CD4-positive, alpha-beta T cell treated with Interferon alpha-2 for 1 hour (primary cell): ENCODE measurements around the gene DLGAP1.

Source experiments
- DNase-seq, 2 donors: peaks; one replicate each; pipeline ENCODE4 v3.0.0-alpha.2; 2020 to 2022

The DLGAP1 gene

DNA sequence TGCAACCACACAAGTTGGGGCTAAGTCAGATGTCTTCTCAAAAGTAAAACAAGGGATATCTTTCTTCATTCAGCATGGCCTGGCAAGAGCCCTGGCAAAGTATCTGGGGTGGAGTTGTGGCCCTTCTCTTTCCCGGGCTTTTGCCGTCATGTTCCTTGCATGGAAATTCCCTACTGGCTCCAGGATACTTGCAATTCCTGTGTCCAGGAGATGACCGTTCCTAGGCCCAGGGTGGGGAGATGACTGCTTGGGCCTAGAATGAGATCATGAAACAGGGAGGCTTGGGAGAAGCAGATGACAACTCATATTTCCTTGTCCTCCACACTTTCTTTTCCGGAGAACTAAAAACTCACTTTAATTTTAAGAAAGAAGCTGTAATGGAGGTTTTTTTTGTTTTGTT is 944.2 kb downstream of the DLGAP1 start:
- no peak for DNase-seq

DNA sequence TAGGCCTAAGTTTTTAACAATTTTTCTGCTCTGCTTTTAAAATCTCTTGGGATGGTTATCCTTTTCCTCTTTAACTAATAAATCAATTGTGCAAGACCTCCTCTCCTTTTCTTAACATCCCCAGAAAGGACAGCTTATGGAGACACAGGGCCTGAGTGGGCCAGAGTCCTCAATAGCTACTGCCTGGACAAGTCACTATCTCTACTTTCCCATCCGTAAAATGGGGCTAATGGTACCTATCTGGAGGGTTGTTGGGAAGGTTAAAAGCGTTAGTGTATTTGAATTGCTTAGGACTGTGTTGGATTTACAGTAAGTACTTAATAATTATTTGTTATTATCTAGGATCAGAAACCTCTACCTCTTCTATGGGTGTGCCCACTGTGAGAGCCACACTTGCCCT is 945.1 kb downstream of the DLGAP1 start:
- DNase-seq = no peak

DNA sequence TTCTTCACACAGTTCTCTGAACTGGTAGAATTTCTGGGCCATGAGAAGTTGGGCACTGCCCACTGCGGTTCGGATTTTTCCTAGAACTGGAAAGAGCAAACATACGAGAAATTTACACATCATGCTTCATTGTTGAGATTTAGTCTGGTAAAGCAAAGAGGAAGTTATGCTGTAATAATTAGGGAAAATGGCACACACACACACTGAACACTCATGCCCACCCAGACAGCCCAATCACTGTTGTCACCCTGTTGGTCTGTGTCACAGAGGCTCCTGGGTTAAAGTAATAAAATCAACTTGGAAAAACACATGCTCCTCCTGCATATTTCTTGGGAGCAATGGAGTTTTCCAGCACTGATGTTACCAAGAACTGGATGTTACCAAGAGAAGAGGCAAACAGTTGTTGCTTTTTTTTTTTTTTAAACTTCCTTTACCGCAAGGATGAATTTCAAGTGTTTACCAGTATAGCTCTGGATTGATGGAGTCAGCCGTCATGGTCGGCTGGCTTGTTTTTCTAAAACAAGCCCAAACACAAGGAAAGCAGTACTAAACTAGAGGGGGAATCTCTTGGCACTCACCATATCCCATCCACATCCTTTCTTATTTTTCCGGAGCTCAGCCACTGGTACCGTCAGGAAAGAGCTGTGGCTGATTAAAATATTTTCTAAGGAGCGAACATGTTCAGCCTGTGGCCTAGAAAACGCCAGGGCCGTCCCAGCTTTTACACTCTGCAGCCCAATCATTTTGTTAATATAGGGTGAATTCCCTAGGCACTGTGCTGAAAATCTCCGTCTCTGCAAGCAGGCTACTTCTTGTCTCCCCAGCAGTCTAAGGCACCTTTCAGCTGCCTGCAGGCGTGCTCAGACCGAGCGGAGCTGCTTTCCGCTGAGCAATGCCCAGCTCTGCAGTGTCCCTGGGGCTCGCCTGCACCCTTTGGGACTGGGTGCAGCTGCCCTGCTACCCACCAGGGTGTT is 946.2 kb downstream of the DLGAP1 start:
- no peak for DNase-seq

DNA sequence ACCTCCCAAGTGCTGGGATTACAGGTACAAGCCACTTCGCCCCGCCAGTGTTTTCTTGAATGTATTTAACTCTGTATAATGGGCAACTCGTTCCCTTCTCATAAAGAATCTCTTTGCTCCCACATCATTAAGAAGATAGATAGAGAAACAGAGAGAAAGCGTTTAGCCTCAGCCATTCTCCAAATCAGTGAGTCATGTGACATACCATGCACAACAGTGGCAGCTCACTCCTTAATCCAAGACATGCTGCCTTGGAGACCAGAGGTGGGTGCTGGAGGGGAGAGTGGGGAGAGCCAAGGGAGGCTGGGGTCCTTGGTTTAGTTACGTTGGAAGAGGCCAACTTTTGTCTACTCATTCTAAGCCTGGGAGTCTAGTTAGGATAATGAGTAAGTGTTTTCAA is 950.5 kb downstream of the DLGAP1 start:
- no peak for DNase-seq

DNA sequence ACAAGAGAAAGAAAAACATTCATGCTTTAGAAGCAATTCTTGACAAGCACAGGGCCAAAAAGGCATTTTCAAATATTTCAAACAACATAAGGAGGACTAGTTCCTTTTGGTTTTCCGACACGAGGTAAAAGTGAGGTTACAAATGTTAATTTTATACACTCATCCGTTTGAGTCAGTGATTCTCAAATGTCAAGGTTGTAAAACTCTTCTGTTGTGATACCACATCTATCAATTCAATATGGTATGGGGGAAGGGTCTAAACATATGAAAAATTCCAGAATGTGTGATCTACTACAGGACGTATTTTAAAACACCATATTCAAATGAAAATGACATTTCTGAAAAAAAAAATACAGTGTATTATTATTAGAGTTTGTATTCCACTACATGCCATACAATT is 952.5 kb downstream of the DLGAP1 start:
- no peak for DNase-seq

DNA sequence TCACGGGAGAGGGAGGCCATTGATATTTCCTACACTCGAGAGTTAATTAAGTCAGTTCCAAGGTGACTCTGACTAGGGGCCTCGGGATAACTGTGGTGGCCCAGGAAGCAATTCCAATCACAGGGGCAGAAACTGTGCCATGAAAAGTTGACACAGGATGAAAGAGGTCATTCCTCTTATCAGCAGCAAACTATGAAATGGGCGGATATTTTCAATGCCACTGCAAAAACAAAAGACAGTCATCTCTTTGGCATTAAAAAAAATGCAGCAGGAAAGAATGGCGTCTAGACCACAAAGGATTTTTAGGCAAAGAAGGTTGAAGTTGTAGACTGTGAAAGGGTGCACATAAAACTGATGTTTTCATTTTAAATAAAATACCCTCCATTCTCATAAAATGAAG is 955.1 kb downstream of the DLGAP1 start:
- no peak for DNase-seq

DNA sequence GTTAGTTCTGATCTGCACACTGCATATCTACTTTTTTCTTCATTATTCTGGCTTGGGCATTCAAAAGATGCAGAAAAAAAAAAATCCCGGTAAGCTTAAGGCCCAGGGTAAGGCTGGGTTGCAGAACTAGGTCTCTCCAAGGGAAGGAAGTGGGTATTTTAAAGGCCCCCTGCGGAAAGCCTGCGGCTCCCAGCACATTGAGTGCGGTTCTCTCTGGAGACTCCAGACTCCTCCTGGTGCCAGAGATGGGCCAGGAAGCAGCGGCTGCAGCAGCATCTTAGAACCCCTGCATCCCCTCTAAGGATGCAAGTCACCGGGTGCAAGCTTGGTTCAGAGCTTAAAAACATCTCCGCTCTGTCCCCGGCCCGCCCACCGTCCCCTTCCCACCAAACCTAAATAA is 955.6 kb downstream of the DLGAP1 start:
- DNase-seq = no peak

DNA sequence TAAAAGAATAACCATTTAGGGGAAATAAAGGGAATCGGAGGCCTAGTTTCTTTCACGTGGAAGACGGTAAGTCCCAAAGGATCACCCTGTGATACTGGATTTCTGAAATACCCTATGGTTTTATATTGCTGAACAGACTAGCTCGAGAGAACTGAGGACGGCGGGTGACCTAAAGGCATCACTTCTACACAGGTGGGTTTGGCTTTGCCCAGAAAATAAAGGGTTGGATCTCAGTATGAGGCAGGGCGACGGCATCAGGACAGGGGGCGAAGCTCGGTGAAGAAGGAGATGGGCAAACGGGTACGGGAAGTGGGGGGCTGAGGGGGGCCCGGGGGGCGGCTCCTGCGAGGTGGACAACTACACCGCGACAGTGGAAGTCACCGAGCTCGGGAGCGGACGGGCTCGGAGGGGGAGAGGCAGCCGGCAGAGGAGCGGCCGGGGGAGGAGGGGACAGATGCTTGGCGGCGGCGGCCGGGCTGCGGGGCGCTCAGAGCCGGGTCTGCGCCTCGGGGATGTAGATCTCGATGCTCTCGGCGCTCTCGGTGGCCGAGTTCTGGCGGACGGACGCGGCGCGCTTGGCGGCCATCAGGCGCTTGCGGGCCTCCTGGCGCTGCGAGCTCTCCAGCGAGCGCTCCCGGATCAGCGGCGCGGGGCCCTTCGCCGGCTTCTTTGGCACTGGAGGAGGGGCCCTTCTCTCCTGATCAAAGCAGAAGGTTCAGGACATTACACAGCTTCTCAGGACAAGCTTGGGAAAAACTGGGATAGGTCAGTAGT is 956.2 kb downstream of the DLGAP1 start:
- no peak for DNase-seq

DNA sequence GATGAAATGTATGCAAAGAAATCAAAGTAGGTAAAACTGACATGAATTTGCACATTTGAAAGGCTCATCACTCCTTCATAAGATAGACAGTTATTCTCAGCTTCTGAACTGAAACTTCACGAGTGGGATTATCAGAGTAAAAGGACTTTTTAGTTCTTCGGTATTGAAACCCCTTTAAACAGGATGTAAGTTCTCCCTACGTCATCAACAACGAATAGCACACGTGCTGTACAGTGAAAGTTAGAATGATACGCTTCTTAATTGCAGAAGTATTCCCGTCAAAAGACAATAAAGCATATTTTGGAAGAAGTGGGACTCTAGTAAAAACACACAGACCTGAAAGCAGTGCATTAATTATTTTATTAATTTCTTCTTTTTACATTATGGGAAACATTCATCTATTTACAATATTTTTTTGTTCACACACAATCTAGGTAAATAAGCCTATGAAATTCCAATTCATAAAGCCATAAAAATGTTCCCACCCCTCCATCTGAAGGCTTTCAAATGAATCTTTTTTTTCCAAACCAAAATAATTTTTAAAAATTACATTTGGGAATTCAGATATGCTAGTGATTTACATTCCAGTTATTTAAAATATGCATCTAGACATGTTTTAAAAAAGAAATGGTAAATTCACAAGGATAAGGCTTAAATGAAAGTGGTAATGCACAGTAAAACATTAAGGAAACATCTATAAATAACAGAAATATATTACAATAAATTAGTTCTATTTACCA is 959.2 kb downstream of the DLGAP1 start:
- DNase-seq = peak in 1 of 2 donors; percentile 22

DNA sequence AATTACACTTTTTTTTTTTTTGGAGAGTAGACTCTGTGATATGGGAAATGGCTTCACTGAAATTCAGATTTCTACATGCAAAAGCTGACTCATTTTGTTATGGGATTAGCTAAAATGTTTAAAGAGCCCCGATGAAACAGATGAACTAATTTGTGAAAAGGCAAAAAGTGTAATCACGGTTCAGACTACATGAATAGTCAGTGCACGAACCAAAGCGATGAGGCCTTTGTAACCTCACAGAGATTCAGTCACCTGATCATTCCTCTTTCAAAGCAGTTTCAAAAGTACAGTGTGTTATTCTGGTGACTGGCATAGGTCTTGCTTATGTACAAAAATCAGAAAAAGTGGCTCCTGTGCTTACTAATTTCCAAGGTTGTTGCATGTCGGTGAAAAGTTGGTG is 960.5 kb downstream of the DLGAP1 start:
- no peak for DNase-seq

DNA sequence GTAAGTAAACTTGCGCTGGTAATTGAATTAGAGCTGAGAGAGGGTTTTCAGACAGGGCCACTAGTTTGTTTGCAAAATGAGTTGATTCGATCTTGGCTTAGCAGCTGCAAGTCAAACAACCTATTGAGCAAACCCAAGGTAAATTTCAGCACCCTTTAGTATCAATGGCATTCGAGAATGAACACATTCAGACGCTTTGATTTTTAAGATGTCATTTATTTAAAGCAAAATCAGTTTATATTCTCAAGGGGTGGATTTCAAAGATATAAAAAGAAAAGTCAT is 960.9 kb downstream of the DLGAP1 start:
- no peak for DNase-seq

DNA sequence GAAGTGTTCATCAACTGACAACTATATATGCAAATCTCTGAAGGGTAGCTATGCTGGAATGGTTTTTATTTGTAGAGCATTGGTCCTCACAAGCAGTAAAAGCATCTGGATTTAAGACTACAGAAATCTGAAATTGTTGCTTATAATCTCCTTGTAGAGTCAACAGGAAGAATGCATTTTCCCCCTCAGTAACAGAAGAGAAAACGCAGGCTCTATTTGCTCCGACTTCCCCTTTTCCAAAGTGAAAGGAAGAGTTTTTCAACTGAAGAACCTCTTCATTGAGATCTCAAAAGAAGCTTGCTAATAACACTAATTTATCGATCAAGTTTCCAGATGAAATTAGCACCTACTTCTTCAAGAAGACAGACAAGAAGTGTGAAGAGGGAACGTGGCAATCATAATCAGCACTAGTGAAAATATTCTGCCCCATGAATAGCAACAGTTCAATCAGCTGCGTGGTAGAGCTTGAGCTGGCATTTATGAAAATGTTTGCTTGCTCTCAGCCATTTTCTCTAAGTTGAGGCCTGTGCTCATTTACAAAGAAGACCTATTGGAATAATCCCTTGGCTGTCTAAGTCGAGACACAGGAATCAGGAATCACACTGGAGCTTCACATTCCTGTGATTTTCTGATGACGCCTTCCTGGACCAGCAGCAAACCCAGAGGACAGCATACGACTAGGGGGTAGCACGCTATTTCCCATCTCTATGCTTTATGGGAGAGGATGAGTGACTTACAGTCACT is 961.4 kb downstream of the DLGAP1 start:
- DNase-seq = no peak

DNA sequence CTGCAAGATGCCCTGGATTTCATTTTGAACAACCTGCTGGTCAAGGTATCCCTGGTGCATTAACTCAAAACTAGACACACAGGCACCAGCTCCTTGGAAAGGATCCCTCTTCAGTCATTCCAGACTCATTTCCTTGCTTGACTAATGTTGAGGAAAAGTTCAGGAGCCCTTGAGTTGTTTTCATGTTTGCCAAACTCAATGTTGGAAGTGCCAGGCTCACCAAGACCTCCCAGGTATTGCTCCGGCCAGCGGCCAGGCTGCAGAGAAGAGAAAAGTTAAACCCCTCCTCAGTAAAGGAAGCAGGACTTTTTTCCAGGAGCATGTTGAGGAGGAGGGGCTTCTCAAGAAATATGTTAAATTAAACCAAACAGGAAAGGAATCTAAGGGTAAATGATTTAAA is 962.4 kb downstream of the DLGAP1 start:
- no peak for DNase-seq

DNA sequence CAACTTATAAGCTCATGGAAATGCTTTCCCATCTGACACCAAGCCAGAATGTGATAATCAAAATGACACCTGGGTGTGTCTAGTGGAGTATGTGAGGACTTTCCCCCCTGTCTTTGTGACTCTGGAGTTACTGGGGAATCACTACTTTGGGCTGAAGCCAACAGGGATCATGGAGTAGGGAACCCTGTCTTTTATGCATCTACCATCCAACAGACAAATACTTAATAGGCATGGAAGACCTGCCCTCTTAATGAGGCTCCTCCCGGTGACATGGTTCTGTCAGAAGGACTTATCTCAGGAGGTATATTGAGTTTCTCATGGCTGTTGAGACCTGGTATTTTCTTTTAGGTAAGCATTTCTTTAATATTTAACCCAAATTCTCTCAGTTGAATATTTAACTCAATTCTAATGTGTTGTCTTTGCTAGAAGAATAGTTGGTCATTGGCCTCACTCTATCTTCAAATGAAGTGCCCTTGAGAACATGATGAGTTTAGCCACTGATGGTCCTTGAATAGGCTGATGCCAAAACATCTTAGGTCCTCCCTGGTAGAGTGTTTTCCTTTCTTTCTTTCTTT is 963.0 kb downstream of the DLGAP1 start:
- DNase-seq = no peak

DNA sequence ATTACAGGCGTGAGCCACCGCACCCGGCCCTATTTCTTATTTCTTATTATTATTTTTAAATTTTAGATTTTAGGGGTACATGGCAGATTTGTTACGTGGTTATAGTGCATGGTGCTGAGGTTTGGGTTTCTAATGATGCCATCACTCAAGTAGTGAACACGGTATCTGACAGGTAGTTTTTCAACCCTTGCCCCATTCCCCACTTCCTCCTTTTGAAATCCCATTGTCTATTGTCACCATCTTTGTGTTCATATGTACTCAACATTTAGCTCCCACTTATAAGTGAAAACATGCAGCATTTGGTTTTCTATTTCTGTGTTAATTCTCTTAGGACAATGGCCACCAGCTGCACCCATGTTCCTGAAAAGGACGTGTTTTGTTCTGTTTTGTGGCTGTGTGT is 965.6 kb downstream of the DLGAP1 start:
- DNase-seq = no peak

DNA sequence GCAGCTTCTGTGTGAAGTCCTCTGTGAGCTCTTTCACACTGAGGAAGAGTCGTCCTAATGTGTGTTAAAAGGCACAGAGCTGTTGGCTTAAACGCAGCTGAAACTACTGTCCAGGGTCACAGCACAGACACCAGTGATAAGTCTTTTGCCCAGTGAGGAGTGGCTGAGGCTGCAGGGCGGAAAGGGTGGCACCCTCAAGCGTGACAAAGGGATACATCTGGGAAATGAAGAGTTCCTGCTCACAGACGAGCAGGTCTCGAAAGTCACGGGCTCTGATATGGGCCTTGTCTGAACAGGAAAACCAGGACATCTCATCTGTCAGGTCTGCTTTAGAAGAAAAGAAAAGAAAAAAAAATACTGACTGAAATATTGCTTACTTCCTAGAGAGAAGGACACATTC is 968.6 kb downstream of the DLGAP1 start:
- no peak for DNase-seq

DNA sequence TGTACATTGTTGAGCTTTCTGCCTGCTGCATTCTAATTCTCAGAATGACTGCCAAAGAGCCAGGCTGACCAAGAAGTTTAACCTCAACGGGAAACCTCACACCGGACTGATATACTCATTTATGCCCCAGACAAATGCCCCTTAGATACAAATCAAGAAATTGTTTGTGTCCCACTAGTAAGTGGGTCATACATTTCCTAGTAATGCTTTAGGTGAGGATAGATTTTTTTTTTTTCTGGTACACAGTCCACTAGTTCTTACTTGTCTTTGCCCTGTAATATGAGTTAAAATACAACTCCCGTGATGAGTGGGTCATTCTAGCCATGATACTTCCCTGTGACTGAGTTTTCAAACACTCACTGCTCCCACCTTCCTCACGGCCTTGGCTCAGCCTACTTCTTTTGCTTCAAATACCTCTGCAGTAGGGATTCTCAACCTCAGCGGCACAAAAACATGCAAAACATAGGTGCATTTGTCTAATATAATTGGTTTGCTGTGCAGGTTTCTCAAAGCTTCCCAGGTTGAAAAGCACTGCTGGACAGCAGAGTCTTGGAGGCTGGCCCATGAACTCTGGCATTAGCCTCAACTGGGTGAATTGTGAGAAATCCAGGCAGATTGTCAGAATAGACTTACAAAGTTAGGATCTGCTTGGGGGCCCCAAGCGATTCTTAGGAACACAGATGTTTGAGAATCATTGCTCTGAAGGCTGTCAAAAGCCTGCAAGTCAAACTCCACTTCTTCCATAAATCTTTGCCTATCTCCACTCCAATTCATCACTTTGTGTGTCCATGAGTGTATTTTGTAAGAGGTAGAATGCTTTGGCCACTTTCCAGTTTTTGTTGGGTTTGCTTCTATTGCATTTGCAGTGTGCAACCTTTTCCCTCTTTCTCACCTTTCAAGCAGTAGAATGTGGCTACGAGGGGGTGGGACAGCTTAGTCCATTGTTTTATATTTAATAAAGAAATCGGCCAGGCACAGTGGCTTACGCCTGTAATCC is 969.7 kb downstream of the DLGAP1 start:
- no peak for DNase-seq

DNA sequence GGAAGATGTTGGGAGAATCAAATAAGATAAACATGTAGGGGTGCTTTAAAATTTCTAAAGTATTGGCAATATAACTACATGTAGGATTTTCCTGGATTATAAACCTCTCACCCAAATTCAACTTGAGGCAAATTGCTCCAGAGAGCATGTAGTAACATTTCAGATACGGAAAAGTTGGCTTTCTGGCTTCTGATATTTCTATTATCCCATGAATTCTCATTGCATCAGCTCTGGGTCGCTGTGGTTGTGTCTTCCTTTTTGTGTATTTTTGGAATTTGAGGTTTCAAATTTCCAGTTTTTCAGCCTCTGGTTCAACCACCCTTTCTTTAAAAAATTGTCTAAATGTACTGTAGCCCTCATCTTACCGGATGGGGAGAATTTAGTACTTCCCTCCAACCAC is 972.8 kb downstream of the DLGAP1 start:
- DNase-seq = no peak

DNA sequence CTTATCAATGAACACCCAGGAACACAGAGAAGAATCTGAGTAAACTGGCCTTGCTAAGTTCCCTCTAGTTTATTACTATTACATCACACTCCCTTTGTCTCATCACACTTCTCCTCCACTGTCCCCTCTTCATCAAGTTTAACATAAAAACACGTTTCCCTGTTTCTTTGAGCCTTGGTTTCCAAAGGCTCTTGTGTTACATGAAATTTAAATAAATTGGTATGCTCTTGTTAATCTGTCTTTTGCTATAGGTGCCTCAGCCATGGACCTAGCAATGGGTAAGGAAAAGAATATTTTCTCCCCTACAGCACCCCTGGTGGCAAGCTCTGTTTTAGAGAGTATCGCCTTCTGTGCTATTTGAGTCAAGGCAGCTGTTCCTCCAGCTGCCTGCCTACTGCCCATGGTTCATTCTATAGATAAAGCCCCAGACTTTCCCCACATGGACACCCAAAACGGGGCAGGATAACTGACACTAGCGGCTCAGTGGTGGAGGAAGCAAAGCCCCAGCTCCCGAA is 973.4 kb downstream of the DLGAP1 start:
- DNase-seq = peak in 1 of 2 donors; percentile 42

DNA sequence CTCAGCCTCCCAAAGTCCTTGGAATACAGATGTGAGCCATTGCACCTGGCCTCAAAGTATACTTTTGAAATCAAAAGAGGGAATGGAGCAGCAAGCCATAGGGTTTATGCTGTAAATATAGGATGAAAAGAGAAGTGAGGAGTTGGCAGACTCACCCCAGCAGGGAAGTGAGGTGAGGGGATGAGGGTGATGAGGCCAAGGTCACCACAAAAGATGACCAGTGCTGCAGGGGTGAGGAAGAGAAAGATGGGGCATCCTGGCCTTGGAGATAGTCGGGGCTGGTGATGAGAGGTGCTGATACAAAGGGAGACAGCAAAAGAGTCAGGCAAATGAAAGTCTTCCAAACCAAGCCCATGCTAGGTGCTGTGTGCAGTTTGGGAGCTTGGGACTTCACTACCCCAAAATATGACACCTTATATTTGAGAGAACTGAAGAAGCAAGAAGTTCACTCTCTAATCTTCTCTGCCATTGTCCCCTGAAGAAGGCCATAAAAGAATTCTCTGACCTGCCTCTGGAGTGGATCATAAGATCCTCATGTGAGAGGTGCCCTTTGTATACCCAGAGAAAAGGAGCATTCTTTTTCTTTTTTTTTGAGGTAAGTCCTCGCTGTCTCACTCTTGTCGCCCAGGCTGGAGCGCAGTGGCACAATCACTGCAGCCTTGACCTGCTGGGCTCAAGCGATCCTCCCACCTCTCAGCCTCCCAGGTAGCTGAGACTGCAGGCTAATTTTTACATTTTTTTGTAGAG is 974.1 kb downstream of the DLGAP1 start:
- DNase-seq = no peak
